ENCODE measurements around the gene GSTA2.
"Not testable (repeated sequence)": the region's sequence is repeated elsewhere in the genome, so short reads cannot be mapped to it uniquely, and the experiment has no call there.

The GSTA2 gene

GRCh38 chr6:52724406-52725121 lies 38.7 kb downstream of the GSTA2 start:
- no peak for DNase-seq

GRCh38 chr6:52724042-52724405 lies 39.3 kb downstream of the GSTA2 start:
- no peak for DNase-seq

DNA sequence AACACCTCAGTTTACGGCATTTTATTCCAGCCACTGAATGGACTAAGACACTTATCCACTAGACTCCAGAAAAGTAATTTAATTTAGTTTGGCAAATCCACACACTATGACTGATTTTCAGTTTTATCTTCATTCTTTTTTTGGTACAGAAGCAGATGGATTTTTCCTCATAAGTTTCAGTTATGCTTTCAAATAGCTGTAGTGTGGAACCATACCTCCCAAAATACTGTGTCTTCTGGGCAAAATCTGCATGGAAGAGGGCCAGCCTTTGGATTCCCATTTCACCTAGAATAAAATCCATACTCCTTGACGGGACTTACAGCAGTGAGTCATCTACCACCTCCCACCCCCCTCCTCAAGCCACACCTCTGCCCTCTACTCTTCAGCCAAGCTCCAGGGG lies 43.0 kb downstream of the GSTA2 start:
- DNase-seq: no peak

GRCh38 chr6:52718550-52718949 lies 44.7 kb downstream of the GSTA2 start:
- no peak for DNase-seq

DNA sequence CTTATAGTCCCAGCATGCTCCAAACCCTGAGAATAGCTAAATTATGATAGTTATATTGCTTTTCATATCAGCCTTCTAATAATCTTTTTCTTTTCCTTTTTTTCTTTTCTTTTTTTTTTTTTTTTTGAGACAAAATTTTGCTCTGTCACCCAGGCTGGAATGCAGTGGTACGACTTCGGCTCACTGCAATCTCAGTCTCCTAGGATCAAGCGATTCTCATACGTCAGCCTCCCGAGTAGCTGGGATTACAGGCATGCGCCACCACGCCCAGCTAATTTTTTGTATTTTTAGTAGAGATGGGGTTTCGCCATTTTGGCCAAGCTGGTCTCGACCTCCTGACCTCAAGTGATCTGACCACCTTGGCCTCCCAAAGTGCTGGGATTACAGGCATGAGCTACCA lies 48.5 kb downstream of the GSTA2 start:
- not testable (repeated sequence) for DNase-seq

DNA sequence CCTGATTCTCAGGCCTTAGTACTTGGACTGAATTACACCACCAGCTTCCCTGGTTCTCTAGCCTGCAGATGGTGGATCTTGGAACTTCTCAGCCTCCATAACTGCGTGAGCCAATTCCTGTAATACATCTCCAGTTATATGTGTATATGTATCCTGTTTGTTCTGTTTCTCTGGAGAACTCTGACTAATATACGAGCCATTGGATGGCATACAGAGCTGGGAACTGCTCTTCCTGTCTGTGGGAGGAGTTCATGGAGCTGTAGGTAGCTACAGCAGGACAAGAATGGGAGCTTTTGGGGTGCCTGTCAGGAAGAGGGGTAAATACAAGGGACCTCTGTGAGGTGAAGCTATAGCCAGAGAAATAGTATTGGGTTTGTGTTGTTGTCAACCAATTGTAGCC lies 51.1 kb downstream of the GSTA2 start:
- no peak for DNase-seq

DNA sequence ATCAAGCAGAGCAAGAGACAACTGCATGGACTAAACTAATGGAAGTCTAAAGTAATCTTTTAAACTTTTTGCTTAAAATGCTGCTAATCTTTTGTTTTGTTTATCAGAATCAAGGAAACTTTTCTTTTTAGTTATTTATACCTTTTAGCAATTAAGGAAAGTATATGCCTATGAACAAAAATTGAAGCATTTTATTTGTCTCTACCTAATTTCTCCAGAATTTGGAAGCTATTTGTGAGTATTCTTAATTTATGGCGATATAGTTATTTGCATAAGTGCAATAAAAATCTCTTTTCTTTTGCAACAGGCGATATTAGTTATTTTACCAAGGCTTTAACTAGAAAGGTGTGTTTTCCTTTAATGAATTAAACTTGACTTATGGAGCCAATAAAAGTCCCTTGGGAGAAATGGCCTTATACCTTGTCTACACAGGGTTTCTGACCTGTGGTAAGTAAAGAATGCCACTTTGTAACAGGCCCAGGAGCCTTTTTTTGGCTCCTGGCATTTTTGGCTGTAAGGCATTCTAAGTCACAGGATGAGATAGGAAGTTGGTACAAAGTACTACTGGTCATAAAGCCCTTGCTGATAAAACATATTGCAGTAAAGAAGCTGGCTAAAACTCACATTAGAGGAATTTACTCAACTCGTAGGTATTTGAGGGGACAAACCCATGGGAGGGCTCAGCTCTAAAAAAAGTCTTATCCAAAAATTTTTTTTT lies 55.2 kb downstream of the GSTA2 start:
- DNase-seq: no peak

GRCh38 chr6:52706001-52706400 lies 57.3 kb downstream of the GSTA2 start:
- DNase-seq: no peak

DNA sequence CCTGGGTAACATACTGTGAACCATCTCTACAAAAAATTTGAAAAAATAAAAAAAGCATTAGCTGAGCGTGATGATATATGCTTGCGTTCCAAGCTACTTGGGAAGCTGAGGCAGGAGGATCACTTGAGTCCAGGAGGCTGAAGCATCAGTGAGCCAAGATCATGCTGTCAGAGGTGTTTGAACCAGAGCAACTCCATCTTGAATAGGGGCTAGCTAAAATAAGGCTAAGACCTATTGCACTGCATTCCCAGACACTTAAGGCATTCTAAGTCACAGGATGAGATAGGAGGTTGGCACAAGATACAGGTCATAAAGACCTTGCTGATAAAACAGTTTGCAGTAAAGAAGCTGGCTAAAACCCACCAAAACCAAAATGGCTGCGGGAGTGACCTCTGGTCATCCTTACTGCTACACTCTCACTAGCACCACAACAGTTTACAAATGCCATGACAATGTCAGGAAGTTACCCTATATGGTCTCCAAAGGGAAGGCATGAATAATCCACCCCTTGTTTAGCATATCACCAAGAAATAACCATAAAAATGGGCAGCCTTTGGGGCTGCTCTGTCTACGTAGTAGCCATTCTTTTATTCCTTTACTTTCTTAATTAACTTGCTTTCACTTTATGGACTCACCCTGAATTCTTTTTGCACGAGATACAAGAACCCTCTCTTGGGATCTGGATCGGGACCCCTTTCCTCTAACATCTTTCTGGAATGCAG lies 58.3 kb downstream of the GSTA2 start:
- not testable (repeated sequence) for DNase-seq

DNA sequence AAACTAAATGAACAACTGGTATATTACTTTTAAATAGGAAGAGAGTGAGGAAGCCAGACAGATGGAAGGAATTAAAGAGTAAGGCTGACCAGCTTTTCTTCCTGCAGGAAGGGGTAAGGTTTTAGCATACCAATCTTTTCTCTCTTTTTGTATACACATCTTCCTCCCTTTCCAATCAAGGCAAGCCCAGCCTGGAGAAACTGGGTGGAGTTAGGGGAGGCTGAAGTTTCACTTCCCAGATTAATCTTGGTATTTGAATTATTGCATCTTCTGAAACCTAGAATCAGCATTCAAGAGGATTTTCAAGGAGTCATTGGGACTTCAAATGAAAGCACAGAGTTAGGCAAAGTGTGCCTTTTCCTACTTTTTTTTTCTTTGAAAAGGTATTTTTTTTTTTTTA lies 59.2 kb downstream of the GSTA2 start:
- DNase-seq: no peak

Measured in right forelimb (tissue), 1 donor.